ENCODE data around the gene SLC25A42. TPM values are rescaled to one million over a fixed set of nuclear protein-coding genes. Genes with fewer than 3 reads are reported as not detected.
"Not testable (repeated sequence)": the region's sequence is repeated elsewhere in the genome, so short reads cannot be mapped to it uniquely, and the experiment has no call there.

The SLC25A42 gene
- polyA plus RNA-seq, 1 donor from 2014 or later: 35.9 TPM

- Mint-ChIP-seq H3K4me3 (no peak overlapping the region), H3K27me3 (no peaks in the 10 kb centered on the region), H3K9me3 (no peaks in the 10 kb centered on the region), H3K27ac (no peak overlapping the region), H3K4me1 (peaks cover 0 to 2% (median 0%) of the 10 kb centered on the region in 3 donors), H3K36me3 (peaks cover 3% of the 10 kb centered on the region)
Measured at GRCh38 chr19:19098703-19099632, 35.2 kb downstream of the SLC25A42 start.

- Mint-ChIP-seq H3K36me3 (peaks cover 3% of the 10 kb centered on the region), H3K4me1 (peaks cover 0 to 2% (median 0%) of the 10 kb centered on the region in 3 donors), H3K27me3 (no peaks in the 10 kb centered on the region), H3K4me3 (no peak overlapping the region), H3K9me3 (no peaks in the 10 kb centered on the region), H3K27ac (no peak overlapping the region)
Measured at GRCh38 chr19:19101540-19101939, 37.7 kb downstream of the SLC25A42 start.

- H3K36me3 Mint-ChIP-seq, H3K4me3 Mint-ChIP-seq, H3K4me1 Mint-ChIP-seq: not testable (repeated sequence)
Measured at GRCh38 chr19:19102566-19102965, 38.8 kb downstream of the SLC25A42 start.

GRCh38 chr19:19103167-19103566, 39.4 kb downstream of the SLC25A42 start:
- peaks cover 0 to 2% (median 0%) of the 10 kb centered on the region in 3 donors for H3K4me1 Mint-ChIP-seq
- peaks cover 3% of the 10 kb centered on the region for H3K36me3 Mint-ChIP-seq
- H3K9me3 Mint-ChIP-seq: no peaks in the 10 kb centered on the region
- H3K4me3 Mint-ChIP-seq: no peak overlapping the region
- no peaks in the 10 kb centered on the region for H3K27me3 Mint-ChIP-seq
- H3K27ac Mint-ChIP-seq: no peak overlapping the region

More at GRCh38 chr19:19102566-19102965, 38.8 kb downstream of the SLC25A42 start:
- not testable (repeated sequence) for H3K9me3 Mint-ChIP-seq, H3K27ac Mint-ChIP-seq, H3K27me3 Mint-ChIP-seq

GRCh38 chr19:19105365-19106055, 41.7 kb downstream of the SLC25A42 start:
- H3K27ac Mint-ChIP-seq: no peak overlapping the region
- peak overlapping the region in 3 of 4 donors; percentile 30 to 75 (median 52) for H3K4me3 Mint-ChIP-seq
- peaks cover 0 to 5% (median 3%) of the 10 kb centered on the region in 3 donors for H3K4me1 Mint-ChIP-seq
- H3K27me3 Mint-ChIP-seq: no peaks in the 10 kb centered on the region
- no peaks in the 10 kb centered on the region for H3K9me3 Mint-ChIP-seq
- H3K36me3 Mint-ChIP-seq: peaks cover 1% of the 10 kb centered on the region

GRCh38 chr19:19106056-19106551, 42.3 kb downstream of the SLC25A42 start:
- no peaks in the 10 kb centered on the region for H3K9me3 Mint-ChIP-seq
- peaks cover 0 to 5% (median 3%) of the 10 kb centered on the region in 3 donors for H3K4me1 Mint-ChIP-seq
- peak overlapping the region in 1 of 3 donors; percentile 10 for H3K27ac Mint-ChIP-seq
- no peaks in the 10 kb centered on the region for H3K36me3 Mint-ChIP-seq
- H3K27me3 Mint-ChIP-seq: no peaks in the 10 kb centered on the region
- peak overlapping the region in 1 of 4 donors; percentile 45 for H3K4me3 Mint-ChIP-seq

GRCh38 chr19:19106938-19107337, 43.1 kb downstream of the SLC25A42 start:
- not testable (repeated sequence) for H3K9me3 Mint-ChIP-seq, H3K27ac Mint-ChIP-seq, H3K4me3 Mint-ChIP-seq

GRCh38 chr19:19107654-19108053, 43.9 kb downstream of the SLC25A42 start:
- H3K9me3 Mint-ChIP-seq: no peaks in the 10 kb centered on the region
- no peaks in the 10 kb centered on the region for H3K27me3 Mint-ChIP-seq
- H3K4me3 Mint-ChIP-seq: no peak overlapping the region
- peaks cover 2% of the 10 kb centered on the region for H3K36me3 Mint-ChIP-seq
- peak overlapping the region in 1 of 3 donors; percentile 56 for H3K27ac Mint-ChIP-seq
- H3K4me1 Mint-ChIP-seq: peaks cover 8 to 13% (median 10%) of the 10 kb centered on the region in 3 donors

More at GRCh38 chr19:19106938-19107337, 43.1 kb downstream of the SLC25A42 start:
- H3K27me3 Mint-ChIP-seq, H3K36me3 Mint-ChIP-seq, H3K4me1 Mint-ChIP-seq: not testable (repeated sequence)

GRCh38 chr19:19109601-19110000, 45.8 kb downstream of the SLC25A42 start:
- Mint-ChIP-seq H3K27me3 (no peaks in the 10 kb centered on the region), H3K4me3 (no peak overlapping the region), H3K4me1 (peaks cover 9 to 19% (median 14%) of the 10 kb centered on the region in 3 donors), H3K36me3 (peaks cover 2% of the 10 kb centered on the region), H3K9me3 (no peaks in the 10 kb centered on the region), H3K27ac (no peak overlapping the region)

- Mint-ChIP-seq H3K4me3 (peak overlapping the region in 1 of 4 donors; percentile 79), H3K4me1 (peaks cover 9 to 19% (median 14%) of the 10 kb centered on the region in 3 donors), H3K36me3 (peaks cover 2% of the 10 kb centered on the region), H3K27me3 (no peaks in the 10 kb centered on the region), H3K9me3 (no peaks in the 10 kb centered on the region), H3K27ac (no peak overlapping the region)
Measured at GRCh38 chr19:19110410-19111135, 46.8 kb downstream of the SLC25A42 start.

- Mint-ChIP-seq H3K4me1 (peaks cover 12 to 21% (median 14%) of the 10 kb centered on the region in 3 donors), H3K4me3 (peak overlapping the region in 2 of 4 donors; percentile 57 to 79)
Measured at GRCh38 chr19:19111136-19111835, 47.5 kb downstream of the SLC25A42 start.

GRCh38 chr19:19111967-19112580, 48.3 kb downstream of the SLC25A42 start:
- Mint-ChIP-seq H3K4me1 (peaks cover 12 to 21% (median 14%) of the 10 kb centered on the region in 3 donors), H3K36me3 (peaks cover 2% of the 10 kb centered on the region), H3K27ac (peak overlapping the region; percentile 8 to 92 (median 83)), H3K27me3 (no peaks in the 10 kb centered on the region), H3K9me3 (no peaks in the 10 kb centered on the region), H3K4me3 (peak overlapping the region in 2 of 4 donors; percentile 68 to 73)

More at GRCh38 chr19:19111136-19111835, 47.5 kb downstream of the SLC25A42 start:
- Mint-ChIP-seq H3K27ac (no peak overlapping the region), H3K27me3 (no peaks in the 10 kb centered on the region), H3K36me3 (peaks cover 2% of the 10 kb centered on the region), H3K9me3 (no peaks in the 10 kb centered on the region)

- no peak overlapping the region for H3K4me3 Mint-ChIP-seq
- no peaks in the 10 kb centered on the region for H3K27me3 Mint-ChIP-seq
- peaks cover 2% of the 10 kb centered on the region for H3K36me3 Mint-ChIP-seq
- no peak overlapping the region for H3K27ac Mint-ChIP-seq
- peaks cover 12 to 21% (median 14%) of the 10 kb centered on the region in 3 donors for H3K4me1 Mint-ChIP-seq
- no peaks in the 10 kb centered on the region for H3K9me3 Mint-ChIP-seq
Measured at GRCh38 chr19:19113040-19113626, 49.3 kb downstream of the SLC25A42 start.
